CD8-positive, alpha-beta memory T cell (primary cell): ENCODE measurements around the gene SOCS3. TPM values are rescaled to one million over a fixed set of nuclear protein-coding genes. Genes with fewer than 3 reads are reported as not detected.

Source experiments
- CTCF ChIA-PET: fragments of 350-600 bp; sonication (Branson Sonifier 250); formaldehyde crosslinking; loops from one replicate; lab custom pipeline; 2021; ENCODE audit warnings: antibody characterized with exemption; lab: Charles Lee
- POLR2A ChIA-PET: fragments of 350-600 bp; sonication (Branson Sonifier 250); formaldehyde crosslinking; loops from one replicate; lab custom pipeline; 2021; ENCODE audit warnings: antibody characterized with exemption; lab: Charles Lee
- DNase-seq, 5 donors: peaks; one replicate each; pipeline versions ENCODE4 v3.0.0 to v3.0.0-alpha.2; 2020 to 2022; ENCODE audit warnings: mixed read lengths in 1 of 5
- H3K27ac ChIP-seq: one replicate; pipeline ENCODE4 v1.7.0; 2013; ENCODE audit warnings: low read depth, mild to moderate bottlenecking, low read length, moderate library complexity
- H3K27me3 ChIP-seq: 2 replicates; pipeline ENCODE4 v1.7.0; 2013; ENCODE audit warnings: low read length, mild to moderate bottlenecking; ENCODE audit not compliant: insufficient read depth, poor library complexity, severe bottlenecking
- H3K36me3 ChIP-seq: 2 replicates; pipeline ENCODE4 v1.7.0; 2013; ENCODE audit warnings: mild to moderate bottlenecking, low read length, moderate library complexity; ENCODE audit not compliant: insufficient read depth
- H3K4me1 ChIP-seq: 2 replicates; pipeline ENCODE4 v1.7.0; 2013; ENCODE audit warnings: mild to moderate bottlenecking, low read length, moderate library complexity; ENCODE audit not compliant: insufficient read depth
- H3K4me3 ChIP-seq: 2 replicates; pipeline ENCODE4 v1.7.0; 2013; ENCODE audit warnings: mild to moderate bottlenecking, low read length
- H3K9me3 ChIP-seq: 2 replicates; pipeline ENCODE4 v1.7.0; 2013; ENCODE audit warnings: mild to moderate bottlenecking, low read length
- H3K27ac Mint-ChIP-seq, 8 donors: one replicate each; pipeline ENCODE4 v1.8.0; 2020 to 2021; ENCODE audit warnings: mixed read lengths in 8 of 8, mild to moderate bottlenecking in 6 of 8, inconsistent platforms in 3 of 8, moderate library complexity in 3 of 8
- H3K27me3 Mint-ChIP-seq, 2 donors: one replicate each; pipeline ENCODE4 v1.8.0; 2020 to 2021; ENCODE audit warnings: mixed read lengths in 2 of 2, mild to moderate bottlenecking in 1 of 2, moderate library complexity in 1 of 2
- H3K36me3 Mint-ChIP-seq, 3 donors: one replicate each; pipeline ENCODE4 v1.8.0; 2020 to 2021; ENCODE audit warnings: mixed read lengths in 3 of 3, inconsistent platforms in 1 of 3, mild to moderate bottlenecking in 1 of 3
- H3K4me1 Mint-ChIP-seq, 3 donors: one replicate each; pipeline ENCODE4 v1.8.0; 2020 to 2021; ENCODE audit warnings: mixed read lengths in 3 of 3, inconsistent platforms in 1 of 3, mild to moderate bottlenecking in 1 of 3
- H3K4me3 Mint-ChIP-seq, 7 donors: one replicate each; pipeline ENCODE4 v1.8.0; 2020 to 2021; ENCODE audit warnings: mixed read lengths in 7 of 7, mild to moderate bottlenecking in 6 of 7, moderate library complexity in 4 of 7, inconsistent platforms in 2 of 7
- H3K9me3 Mint-ChIP-seq, 5 donors: one replicate each; pipeline ENCODE4 v1.8.0; 2020 to 2022; ENCODE audit warnings: mixed read lengths in 5 of 5, mild to moderate bottlenecking in 3 of 5, moderate library complexity in 2 of 5, inconsistent platforms in 1 of 5
- polyA plus RNA-seq: library from polyadenylated mRNA; unstranded; fragments of 300-500 nt; fragmentation: Illumina TruSeq; gene quantifications from one replicate; pipeline ENCODE4 v1.2.3, GENCODE V29; 2021
- total RNA-seq, 2 experiments: library from RNA; stranded (reverse); gene quantifications; one replicate each; pipeline ENCODE4 v1.2.3, GENCODE V29; 2021

The SOCS3 gene
- total and polyA plus RNA-seq, 3 experiments from 2014 or later, result 26.9 to 38.9 (median 27.4) TPM

DNA sequence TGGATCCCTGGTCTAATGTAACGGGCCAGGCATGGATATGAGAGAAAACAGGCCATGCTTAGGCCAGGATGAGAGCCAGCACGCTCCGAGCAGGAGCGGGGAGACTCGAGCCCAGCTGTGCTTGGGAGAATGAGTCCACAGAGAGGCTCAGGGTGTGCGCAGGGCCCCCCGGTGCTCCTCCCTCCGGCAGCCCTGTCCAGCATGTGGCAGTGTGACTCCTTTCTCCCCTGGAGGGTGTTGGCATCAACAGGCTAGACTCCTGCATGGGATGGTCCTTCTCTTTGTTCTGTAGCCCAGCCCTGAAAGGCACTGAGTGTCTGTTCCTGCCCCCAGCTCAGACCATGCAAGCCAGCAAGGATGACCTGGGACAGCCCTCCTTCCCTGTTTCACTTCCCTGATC, 42.0 kb upstream of the SOCS3 start:
- POLR2A ChIA-PET, result no interaction called here
- Mint-ChIP-seq H3K9me3 (peaks cover 0 to 2% (median 0%) of the 10 kb centered on the region in 5 donors), H3K36me3 (peaks cover 14 to 90% (median 23%) of the 10 kb centered on the region in 3 donors)

DNA sequence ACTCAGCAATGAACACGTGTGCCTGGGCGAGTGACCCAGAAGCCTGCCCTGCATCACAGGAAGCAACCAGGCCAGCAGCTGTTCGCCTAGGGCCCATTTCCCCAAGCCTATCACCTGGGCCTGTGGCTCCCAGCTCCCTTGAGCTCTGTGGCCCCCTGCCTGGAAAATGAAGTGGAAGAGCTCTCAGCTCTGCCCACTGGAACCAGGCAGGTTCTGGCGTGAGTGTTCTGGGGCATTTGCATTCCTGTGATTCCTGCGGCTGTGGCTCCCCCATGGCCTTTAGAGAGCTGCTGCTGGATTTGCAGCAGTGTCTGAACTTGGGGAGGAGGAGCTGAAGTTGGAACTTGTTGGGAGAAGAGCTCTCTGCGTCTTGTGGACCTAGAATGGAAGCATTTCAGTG, 41.4 kb upstream of the SOCS3 start:
- peak overlapping the region in 2 of 8 donors; percentile 59 to 89 for H3K27ac Mint-ChIP-seq
- DNase-seq, result no peak
- Histone ChIP-seq H3K9me3 (no peaks in the 10 kb centered on the region), H3K4me1 (no peaks in the 10 kb centered on the region), H3K36me3 (peaks cover 74% of the 10 kb centered on the region), H3K4me3 (no peak overlapping the region), H3K27ac (no peak overlapping the region), H3K27me3 (no peaks in the 10 kb centered on the region)
- H3K27me3 Mint-ChIP-seq, result no peaks in the 10 kb centered on the region
- ChIA-PET POLR2A (no interaction called here), CTCF (interaction anchor here (0.8 kb wide), 1 partner anchor 11 kb away, joined by 3 read pairs; no protein-coding TSS in a partner anchor)
- peaks cover 14 to 90% (median 23%) of the 10 kb centered on the region in 3 donors for H3K36me3 Mint-ChIP-seq
- H3K4me1 Mint-ChIP-seq, result peaks cover 4 to 11% (median 8%) of the 10 kb centered on the region in 3 donors
- no peak overlapping the region for H3K4me3 Mint-ChIP-seq
- peaks cover 0 to 2% (median 0%) of the 10 kb centered on the region in 5 donors for H3K9me3 Mint-ChIP-seq

More for the DNA sequence above, 42.0 kb upstream of the SOCS3 start:
- no peaks in the 10 kb centered on the region for H3K27me3 Mint-ChIP-seq
- no peak overlapping the region for H3K4me3 ChIP-seq
- no peak for DNase-seq
- peak overlapping the region in 3 of 8 donors; percentile 54 to 80 (median 59) for H3K27ac Mint-ChIP-seq
- H3K27me3 ChIP-seq, result no peaks in the 10 kb centered on the region
- no peaks in the 10 kb centered on the region for H3K9me3 ChIP-seq
- CTCF ChIA-PET, result no interaction called here
- peaks cover 71% of the 10 kb centered on the region for H3K36me3 ChIP-seq
- H3K4me1 Mint-ChIP-seq, result peaks cover 4 to 16% (median 5%) of the 10 kb centered on the region in 3 donors
- no peaks in the 10 kb centered on the region for H3K4me1 ChIP-seq
- no peak overlapping the region for H3K4me3 Mint-ChIP-seq
- no peak overlapping the region for H3K27ac ChIP-seq

DNA sequence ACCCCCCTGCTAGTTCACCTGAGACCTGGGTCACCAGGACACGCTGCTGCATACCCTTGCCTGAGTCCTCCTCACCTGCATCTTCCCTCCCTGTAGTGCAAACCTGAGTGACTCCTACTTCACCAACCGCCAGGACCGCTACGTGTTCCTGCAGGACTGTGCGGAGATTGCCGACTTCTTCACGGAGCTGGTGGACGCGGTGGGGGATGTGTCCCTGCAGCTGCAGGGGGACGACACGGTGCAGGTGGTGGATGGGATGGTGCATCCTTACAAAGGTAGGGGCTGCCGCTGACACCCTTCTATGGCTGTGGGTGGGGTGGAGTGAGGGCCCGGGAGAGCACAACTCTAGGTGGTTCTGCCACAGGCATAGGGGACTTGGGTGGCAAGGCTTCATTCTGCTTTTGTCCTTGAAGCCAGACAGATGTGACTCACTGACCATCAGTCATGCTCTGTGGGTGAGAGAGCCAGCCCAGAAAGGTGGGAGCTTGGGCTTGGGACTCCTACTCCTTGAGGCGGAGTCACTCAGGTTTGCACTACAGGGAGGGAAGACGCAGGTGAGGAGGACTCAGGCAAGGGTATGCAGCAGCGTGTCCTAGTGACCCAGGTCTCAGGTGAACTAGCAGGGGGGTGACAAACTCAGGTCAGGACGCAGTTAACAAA, 40.8 kb upstream of the SOCS3 start:
- CTCF ChIA-PET, result interaction anchor here (0.8 kb wide), 1 partner anchor 11 kb away, joined by 3 read pairs; no protein-coding TSS in a partner anchor
- Mint-ChIP-seq H3K27ac (peak overlapping the region in 1 of 8 donors; percentile 73), H3K4me1 (peaks cover 5 to 15% (median 12%) of the 10 kb centered on the region in 3 donors), H3K4me3 (no peak overlapping the region), H3K9me3 (peaks cover 0 to 2% (median 0%) of the 10 kb centered on the region in 5 donors), H3K27me3 (no peaks in the 10 kb centered on the region), H3K36me3 (peaks cover 14 to 93% (median 26%) of the 10 kb centered on the region in 3 donors)
- Histone ChIP-seq H3K27ac (no peak overlapping the region), H3K36me3 (peaks cover 73% of the 10 kb centered on the region), H3K27me3 (no peaks in the 10 kb centered on the region), H3K9me3 (no peaks in the 10 kb centered on the region), H3K4me1 (no peaks in the 10 kb centered on the region), H3K4me3 (no peak overlapping the region)
- DNase-seq, result no peak
- POLR2A ChIA-PET, result no interaction called here

DNA sequence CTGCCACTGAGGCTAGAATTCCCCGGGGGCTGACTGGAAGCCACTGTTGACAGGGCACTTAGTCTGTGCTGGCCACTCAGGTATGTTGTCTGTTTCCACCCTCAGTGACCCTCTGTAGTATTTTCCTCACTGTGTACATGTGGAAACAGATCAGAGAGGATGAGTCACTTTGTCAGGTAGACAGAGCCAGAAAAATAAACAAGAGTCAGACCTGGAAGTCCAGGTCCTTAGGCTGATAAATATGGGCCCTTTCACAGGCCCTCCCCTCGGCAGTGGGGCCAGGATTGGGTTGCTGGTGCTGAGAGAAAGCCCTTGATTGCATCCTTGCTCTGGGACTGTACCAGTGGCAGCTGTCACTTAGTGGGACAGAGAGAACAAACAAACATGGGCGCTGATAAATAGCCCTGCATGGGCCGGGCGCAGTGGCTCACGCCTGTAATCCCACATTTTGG, 39.8 kb upstream of the SOCS3 start:
- H3K4me1 Mint-ChIP-seq, result peaks cover 11 to 20% (median 12%) of the 10 kb centered on the region in 3 donors

DNA sequence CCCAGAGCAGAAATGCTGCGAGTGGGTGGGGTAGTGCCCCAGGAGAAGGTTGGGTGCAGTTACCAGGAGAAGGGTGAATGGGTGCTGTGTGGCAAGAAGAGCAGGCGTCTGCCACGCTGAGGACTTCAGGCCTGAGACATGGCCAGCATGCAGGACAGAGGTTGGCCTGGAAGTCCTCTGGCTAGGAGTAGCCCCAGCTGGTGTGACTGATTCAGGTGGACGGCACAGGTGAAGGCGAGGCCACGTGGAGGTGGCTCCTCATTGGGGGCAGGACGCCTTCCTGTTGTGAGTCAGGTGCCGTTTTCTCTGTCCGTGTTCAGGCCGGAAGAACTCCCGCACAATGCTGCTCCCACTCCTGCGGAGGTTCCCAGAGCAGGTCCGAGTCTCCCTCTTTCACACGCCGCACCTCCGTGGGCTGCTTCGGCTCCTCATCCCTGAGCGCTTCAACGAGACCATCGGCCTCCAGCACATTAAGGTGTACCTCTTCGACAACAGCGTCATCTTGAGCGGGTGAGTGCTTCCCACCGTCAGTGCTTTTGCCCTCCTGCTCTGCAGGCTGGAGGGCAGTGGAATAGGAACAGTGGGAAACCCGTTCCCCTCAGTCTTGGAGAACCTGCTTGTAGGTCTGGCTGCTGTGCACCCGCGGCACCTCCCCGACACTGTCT, 39.3 kb upstream of the SOCS3 start:
- Histone ChIP-seq H3K27me3 (no peaks in the 10 kb centered on the region), H3K4me1 (no peaks in the 10 kb centered on the region), H3K4me3 (no peak overlapping the region), H3K9me3 (no peaks in the 10 kb centered on the region), H3K36me3 (peaks cover 74% of the 10 kb centered on the region), H3K27ac (no peak overlapping the region)
- H3K4me1 Mint-ChIP-seq, result peaks cover 12 to 22% (median 13%) of the 10 kb centered on the region in 3 donors
- H3K27me3 Mint-ChIP-seq, result no peaks in the 10 kb centered on the region
- POLR2A ChIA-PET, result no interaction called here
- no peak overlapping the region for H3K27ac Mint-ChIP-seq
- H3K36me3 Mint-ChIP-seq, result peaks cover 14 to 92% (median 27%) of the 10 kb centered on the region in 3 donors
- H3K4me3 Mint-ChIP-seq, result no peak overlapping the region
- no peak for DNase-seq
- H3K9me3 Mint-ChIP-seq, result peaks cover 0 to 2% (median 0%) of the 10 kb centered on the region in 5 donors
- CTCF ChIA-PET, result no interaction called here

More for the DNA sequence above, 39.8 kb upstream of the SOCS3 start:
- Mint-ChIP-seq H3K36me3 (peaks cover 14 to 95% (median 29%) of the 10 kb centered on the region in 3 donors), H3K9me3 (peaks cover 0 to 2% (median 0%) of the 10 kb centered on the region in 5 donors), H3K27ac (peak overlapping the region in 1 of 8 donors; percentile 52), H3K27me3 (no peaks in the 10 kb centered on the region), H3K4me3 (no peak overlapping the region)
- no peaks in the 10 kb centered on the region for H3K27me3 ChIP-seq
- DNase-seq, result no peak
- ChIA-PET POLR2A (no interaction called here), CTCF (no interaction called here)
- no peak overlapping the region for H3K27ac ChIP-seq
- no peak overlapping the region for H3K4me3 ChIP-seq
- H3K9me3 ChIP-seq, result no peaks in the 10 kb centered on the region
- H3K4me1 ChIP-seq, result no peaks in the 10 kb centered on the region
- H3K36me3 ChIP-seq, result peaks cover 74% of the 10 kb centered on the region

DNA sequence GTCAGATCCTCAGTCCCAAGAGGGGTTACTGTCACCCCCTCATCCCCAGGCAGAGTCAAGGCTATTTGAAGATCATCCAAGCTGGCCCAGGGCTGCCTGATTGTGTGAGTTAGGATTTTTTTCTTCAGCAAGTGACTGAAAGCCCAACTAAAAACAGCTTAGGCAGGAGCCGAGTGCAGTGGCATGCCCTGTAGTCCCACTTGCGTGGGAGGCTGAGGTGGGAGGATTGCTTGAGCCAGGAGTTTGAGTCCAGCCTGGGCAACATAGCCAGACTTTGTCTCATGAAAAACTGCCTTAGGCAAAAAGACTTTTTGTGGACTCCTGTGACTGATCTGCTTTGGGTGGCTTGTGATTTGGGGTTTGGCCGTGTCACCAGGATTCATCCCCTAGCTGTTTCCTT, 38.5 kb upstream of the SOCS3 start:
- H3K4me3 ChIP-seq, result no peak overlapping the region
- H3K36me3 ChIP-seq, result peaks cover 71% of the 10 kb centered on the region
- peak overlapping the region in 2 of 8 donors; percentile 45 to 70 for H3K27ac Mint-ChIP-seq
- no peaks in the 10 kb centered on the region for H3K27me3 ChIP-seq
- H3K4me3 Mint-ChIP-seq, result no peak overlapping the region
- H3K27me3 Mint-ChIP-seq, result no peaks in the 10 kb centered on the region
- H3K27ac ChIP-seq, result no peak overlapping the region
- no peaks in the 10 kb centered on the region for H3K4me1 ChIP-seq
- H3K9me3 ChIP-seq, result no peaks in the 10 kb centered on the region
- no peak for DNase-seq
- POLR2A ChIA-PET, result no interaction called here
- H3K9me3 Mint-ChIP-seq, result peaks cover 0 to under 1% (median 0%) of the 10 kb centered on the region in 5 donors
- peaks cover 12 to 91% (median 29%) of the 10 kb centered on the region in 3 donors for H3K36me3 Mint-ChIP-seq
- CTCF ChIA-PET, result no interaction called here
- peaks cover 14 to 27% (median 16%) of the 10 kb centered on the region in 3 donors for H3K4me1 Mint-ChIP-seq

DNA sequence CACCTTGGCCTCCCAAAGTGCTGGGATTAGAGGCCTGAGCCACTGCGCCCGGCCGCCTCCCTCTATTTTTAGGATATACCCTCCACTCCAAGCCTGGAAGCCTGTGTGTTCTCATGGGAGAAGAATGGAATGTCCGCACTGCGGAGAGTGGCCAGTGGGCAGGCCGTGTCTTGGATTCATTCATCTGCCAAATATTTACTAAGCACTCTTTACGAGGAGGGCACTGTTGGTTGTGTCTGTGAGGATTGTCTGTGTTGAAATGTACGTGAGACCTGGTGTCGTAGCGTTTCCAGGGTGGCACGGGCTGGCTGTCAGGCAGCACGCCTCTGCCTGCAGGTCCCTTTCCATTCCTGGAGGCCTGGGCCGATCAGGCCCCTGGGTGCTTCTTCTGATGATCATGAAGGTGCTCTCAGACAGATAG, 37.8 kb upstream of the SOCS3 start:
- ChIA-PET CTCF (no interaction called here), POLR2A (no interaction called here)
- no peaks in the 10 kb centered on the region for H3K27me3 ChIP-seq
- peaks cover 14 to 29% (median 14%) of the 10 kb centered on the region in 3 donors for H3K4me1 Mint-ChIP-seq
- no peak overlapping the region for H3K4me3 Mint-ChIP-seq
- peaks cover 65% of the 10 kb centered on the region for H3K36me3 ChIP-seq
- no peaks in the 10 kb centered on the region for H3K4me1 ChIP-seq
- peak overlapping the region in 2 of 8 donors; percentile 21 to 29 for H3K27ac Mint-ChIP-seq
- H3K9me3 ChIP-seq, result no peaks in the 10 kb centered on the region
- H3K27me3 Mint-ChIP-seq, result no peaks in the 10 kb centered on the region
- H3K9me3 Mint-ChIP-seq, result no peaks in the 10 kb centered on the region
- no peak for DNase-seq
- H3K27ac ChIP-seq, result no peak overlapping the region
- peaks cover 6 to 88% (median 24%) of the 10 kb centered on the region in 3 donors for H3K36me3 Mint-ChIP-seq
- no peak overlapping the region for H3K4me3 ChIP-seq
